T-cell (primary cell): Measurements from ENCODE around the gene ABCA3. TPM values are rescaled to one million over a fixed set of nuclear protein-coding genes. Genes with fewer than 3 reads are reported as not detected.

ENCODE experiments used
- ATAC-seq, 4 experiments: fragments of 200-7000 bp in 3 of 4; fragments of 150-1000 bp in 1 of 4; cut with Tn5 transposase; replicated peaks in 1 of 4; 1 replicate in 3 of 4; 2 replicates in 1 of 4; pipeline ENCODE4 v1.10.0; 2021; ENCODE audit warnings: moderate library complexity in 3 of 4, mild to moderate bottlenecking in 2 of 4, moderate number of reproducible peaks in 1 of 4
- CTCF ChIA-PET, 2 donors: fragments of 300-600 bp; sonication (Branson Sonifier 250); formaldehyde crosslinking; loops; one replicate each; lab custom pipeline; 2022; ENCODE audit warnings: antibody characterized with exemption in 2 of 2; lab: Charles Lee
- POLR2A ChIA-PET, 2 donors: fragments of 300-600 bp; sonication (Branson Sonifier 250); formaldehyde crosslinking; loops; one replicate each; lab custom pipeline; 2022; ENCODE audit warnings: antibody characterized with exemption in 2 of 2; lab: Charles Lee
- DNase-seq, 35 experiments: peaks; one replicate each; pipeline versions ENCODE4 v3.0.0 to v3.0.0-alpha.2; 2013 to 2023
- H3K27ac ChIP-seq: one replicate; pipeline ENCODE4 v1.5.1; 2013; ENCODE audit warnings: low read length
- H3K27me3 ChIP-seq, 2 experiments: replicated peaks in 1 of 2; 1 replicate in 1 of 2; 2 replicates in 1 of 2; pipeline versions ENCODE4 v1.6.1 to v1.7.0; 2013; ENCODE audit warnings: low read length in 1 of 2, mixed read lengths in 1 of 2; ENCODE audit not compliant: control insufficient read depth in 2 of 2, insufficient read depth in 2 of 2; ENCODE audit errors: extremely low read depth in 1 of 2
- H3K36me3 ChIP-seq, 2 donors: 1 replicate in 1 of 2; 2 replicates in 1 of 2; pipeline versions ENCODE4 v1.6.1 to v1.7.0; 2013; ENCODE audit warnings: low read length in 1 of 2; ENCODE audit not compliant: control insufficient read depth in 2 of 2, insufficient read depth in 1 of 2; ENCODE audit errors: extremely low read depth in 1 of 2
- H3K4me1 ChIP-seq, 2 experiments: 1 replicate in 1 of 2; 2 replicates in 1 of 2; pipeline versions ENCODE4 v1.6.1 to v1.7.0; 2013; ENCODE audit warnings: low read length in 2 of 2, mixed read lengths in 1 of 2; ENCODE audit not compliant: insufficient read depth in 2 of 2, control insufficient read depth in 1 of 2; ENCODE audit errors: extremely low read depth in 1 of 2
- H3K4me3 ChIP-seq, 2 donors: 1 replicate in 1 of 2; 2 replicates in 1 of 2; pipeline versions ENCODE4 v1.5.1 to v1.7.0; 2013; ENCODE audit warnings: mild to moderate bottlenecking in 2 of 2, low read length in 1 of 2, moderate library complexity in 1 of 2; ENCODE audit not compliant: control insufficient read depth in 1 of 2; ENCODE audit errors: extremely low read depth in 1 of 2
- H3K9me3 ChIP-seq: 2 replicates; pipeline ENCODE4 v1.7.0; 2013
- H3K27ac Mint-ChIP-seq, 2 donors: one replicate each; pipeline ENCODE4 v1.8.0; 2020 to 2021; ENCODE audit warnings: mild to moderate bottlenecking in 2 of 2, mixed read lengths in 2 of 2
- H3K27me3 Mint-ChIP-seq, 2 donors: one replicate each; pipeline ENCODE4 v1.8.0; 2021 to 2022; ENCODE audit warnings: mixed read lengths in 2 of 2
- H3K36me3 Mint-ChIP-seq: one replicate; pipeline ENCODE4 v1.8.0; 2021; ENCODE audit warnings: mixed read lengths
- H3K4me1 Mint-ChIP-seq, 3 donors: one replicate each; pipeline ENCODE4 v1.8.0; 2020 to 2022; ENCODE audit warnings: mixed read lengths in 3 of 3, mild to moderate bottlenecking in 1 of 3
- H3K4me3 Mint-ChIP-seq, 3 donors: one replicate each; pipeline ENCODE4 v1.8.0; 2020 to 2022; ENCODE audit warnings: mild to moderate bottlenecking in 3 of 3, mixed read lengths in 3 of 3, moderate library complexity in 3 of 3
- H3K9me3 Mint-ChIP-seq, 3 donors: one replicate each; pipeline ENCODE4 v1.8.0; 2020 to 2022; ENCODE audit warnings: mixed read lengths in 3 of 3
- WGBS: methylation state at CpG from one replicate; pipeline ENCODE4 v1.1.5; 2013; ENCODE audit warnings: missing lambda C conversion rate; ENCODE audit not compliant: insufficient coverage; 5-methylcytosine and 5-hydroxymethylcytosine counted together
- total RNA-seq, 35 experiments: library from RNA in 6 of 35; stranded (reverse) in 6 of 35; fragments of 120-200 nt in 1 of 35; gene quantifications; one replicate each; pipeline versions ENCODE4 v1.2.1 to v1.2.4 and lab custom pipeline; 2013 to 2026

ABCA3 gene
- total RNA-seq, 5 donors from 2014 or later (not counting 1 experiment from before 2014, with no cell fraction given): 6.6 to 11.1 (median 9.9) TPM

GRCh38 chr16:2229091-2229490 is 111.4 kb downstream of the ABCA3 start:
- WGBS: 95% methylated on average over 7 of the region's 12 CpGs
- Mint-ChIP-seq H3K4me1 (peaks cover 6 to 25% (median 18%) of the 10 kb centered on the region in 3 donors), H3K36me3 (peaks cover 22% of the 10 kb centered on the region), H3K27me3 (no peaks in the 10 kb centered on the region), H3K9me3 (no peaks in the 10 kb centered on the region), H3K4me3 (no peak overlapping the region), H3K27ac (no peak overlapping the region)
- Histone ChIP-seq H3K9me3 (no peaks in the 10 kb centered on the region), H3K36me3 (peaks cover 31 to 58% of the 10 kb centered on the region in 2 donors), H3K4me1 (peaks cover 3 to 18% of the 10 kb centered on the region in 2 experiments), H3K27ac (no peak overlapping the region), H3K27me3 (peaks cover 0 to 26% of the 10 kb centered on the region in 2 experiments), H3K4me3 (no peak overlapping the region)
- POLR2A ChIA-PET: no interaction called here
- ATAC-seq (no peak), DNase-seq (no peak)
- CTCF ChIA-PET: no interaction called here

GRCh38 chr16:2228161-2228824 is 112.2 kb downstream of the ABCA3 start:
- H3K9me3 Mint-ChIP-seq: no peaks in the 10 kb centered on the region
- no peaks in the 10 kb centered on the region for H3K27me3 Mint-ChIP-seq
- no peak overlapping the region for H3K27ac Mint-ChIP-seq
- no peak overlapping the region for H3K4me3 ChIP-seq
- H3K27me3 ChIP-seq: peaks cover 0 to 27% of the 10 kb centered on the region in 2 experiments
- ChIA-PET CTCF (no interaction called here), POLR2A (no interaction called here)
- ATAC-seq: no peak
- no peak overlapping the region for H3K4me3 Mint-ChIP-seq
- DNase-seq: no peak
- 92% methylated on average over 20 of the region's 25 CpGs for WGBS
- peaks cover 3 to 23% of the 10 kb centered on the region in 2 experiments for H3K4me1 ChIP-seq
- no peak overlapping the region for H3K27ac ChIP-seq
- H3K36me3 ChIP-seq: peaks cover 31 to 51% of the 10 kb centered on the region in 2 donors
- H3K36me3 Mint-ChIP-seq: peaks cover 18% of the 10 kb centered on the region
- H3K9me3 ChIP-seq: no peaks in the 10 kb centered on the region
- peaks cover 6 to 28% (median 20%) of the 10 kb centered on the region in 3 donors for H3K4me1 Mint-ChIP-seq

GRCh38 chr16:2226918-2227317 is 113.6 kb downstream of the ABCA3 start:
- Histone ChIP-seq H3K27ac (no peak overlapping the region), H3K36me3 (peaks cover 21 to 37% of the 10 kb centered on the region in 2 donors), H3K27me3 (peaks cover 0 to 18% of the 10 kb centered on the region in 2 experiments), H3K4me1 (peaks cover 3 to 31% of the 10 kb centered on the region in 2 experiments), H3K9me3 (no peaks in the 10 kb centered on the region), H3K4me3 (no peak overlapping the region)
- Mint-ChIP-seq H3K4me1 (peaks cover 6 to 28% (median 20%) of the 10 kb centered on the region in 3 donors), H3K4me3 (no peak overlapping the region), H3K9me3 (no peaks in the 10 kb centered on the region), H3K36me3 (peaks cover 16% of the 10 kb centered on the region), H3K27ac (no peak overlapping the region), H3K27me3 (no peaks in the 10 kb centered on the region)
- POLR2A ChIA-PET: no interaction called here
- no peak for DNase-seq
- CTCF ChIA-PET: interaction anchor here in 1 of 2 donors (1.2 kb wide), 1 partner anchor 24 kb away, joined by 3 read pairs; the partner anchor contains the start of gene ECI1
- WGBS: 98% methylated on average over 4 of the region's 6 CpGs
- no peak for ATAC-seq

- H3K36me3 Mint-ChIP-seq: peaks cover 10% of the 10 kb centered on the region
- no peak overlapping the region for H3K27ac ChIP-seq
- WGBS: 66% methylated on average over 3 of the region's 9 CpGs
- no peaks in the 10 kb centered on the region for H3K9me3 ChIP-seq
- H3K4me1 Mint-ChIP-seq: peaks cover 6 to 28% (median 20%) of the 10 kb centered on the region in 3 donors
- H3K36me3 ChIP-seq: peaks cover 21 to 32% of the 10 kb centered on the region in 2 donors
- peak overlapping the region; percentile 29 to 49 (median 39) for H3K4me3 Mint-ChIP-seq
- no peak for DNase-seq
- H3K9me3 Mint-ChIP-seq: no peaks in the 10 kb centered on the region
- H3K27me3 ChIP-seq: peaks cover 0 to 14% of the 10 kb centered on the region in 2 experiments
- peaks cover 3 to 31% of the 10 kb centered on the region in 2 experiments for H3K4me1 ChIP-seq
- no peak overlapping the region for H3K27ac Mint-ChIP-seq
- no peaks in the 10 kb centered on the region for H3K27me3 Mint-ChIP-seq
- ChIA-PET CTCF (interaction anchor here in 1 of 2 donors (1.2 kb wide), 1 partner anchor 25 kb away, joined by 3 read pairs; the partner anchor contains the start of gene ECI1), POLR2A (no interaction called here)
- ATAC-seq: no peak
- H3K4me3 ChIP-seq: no peak overlapping the region
Measured at GRCh38 chr16:2226245-2226793, 114.2 kb downstream of the ABCA3 start.

Other genes starting within 250 kb of the ABCA3 start
- gene PKD1, start 204.8 kb downstream of the ABCA3 start, total RNA-seq: 100 to 1,000 TPM in 4 of 5 donors, 10 to 100 TPM in 1; 99.4 to 152 (median 137) TPM
- under 1 TPM in 2 of 5 donors, not detected in 3; 0.19 to 0.66 TPM for gene RAB26, start 192.1 kb downstream of the ABCA3 start, total RNA-seq
- 10 to 100 TPM; 25.6 to 54.3 (median 43.9) TPM for gene TRAF7, start 184.9 kb downstream of the ABCA3 start, total RNA-seq
- under 1 TPM in 2 of 5 donors, not detected in 3; 0.06 to 0.47 TPM for gene CASKIN1, start 144.1 kb downstream of the ABCA3 start, total RNA-seq
- 10 to 100 TPM; 26.2 to 32.5 (median 30.2) TPM for gene MLST8, start 135.3 kb downstream of the ABCA3 start, total RNA-seq
- gene BRICD5, start 129.9 kb downstream of the ABCA3 start, total RNA-seq: 10 to 100 TPM in 3 of 5 donors, 1 to 10 TPM in 2; 6.7 to 27.7 (median 20.4) TPM
- 10 to 100 TPM; 12.7 to 23.1 (median 20.4) TPM for gene PGP, start 125.9 kb downstream of the ABCA3 start, total RNA-seq
- 10 to 100 TPM; 32.8 to 52.0 (median 47.0) TPM for gene E4F1, start 117.1 kb downstream of the ABCA3 start, total RNA-seq
- 1 to 10 TPM in 3 of 5 donors, under 1 TPM in 2; 0.63 to 3.3 (median 1.9) TPM for gene DNASE1L2, start 104.3 kb downstream of the ABCA3 start, total RNA-seq
- gene ECI1, start 89.1 kb downstream of the ABCA3 start, total RNA-seq: 10 to 100 TPM; 17.0 to 40.1 (median 37.7) TPM
- gene RNPS1, start 72.6 kb downstream of the ABCA3 start, total RNA-seq: 100 to 1,000 TPM; 163 to 203 (median 181) TPM
- 1 to 10 TPM; 3.5 to 5.1 (median 4.0) TPM for gene CCNF, start 88.7 kb upstream of the ABCA3 start, total RNA-seq
- 1 to 10 TPM in 2 of 5 donors, under 1 TPM in 3; 0.85 to 1.8 (median 0.93) TPM for gene TEDC2, start 119.4 kb upstream of the ABCA3 start, total RNA-seq
- gene NTN3, start 130.6 kb upstream of the ABCA3 start, total RNA-seq: not detected
- gene TBC1D24, start 134.4 kb upstream of the ABCA3 start, total RNA-seq: 10 to 100 TPM in 3 of 5 donors, 1 to 10 TPM in 2; 8.3 to 22.2 (median 10.7) TPM
- gene ATP6V0C, start 173.2 kb upstream of the ABCA3 start, total RNA-seq: 100 to 1,000 TPM; 122 to 161 (median 128) TPM
- 100 to 1,000 TPM; 104 to 215 (median 122) TPM for gene AMDHD2, start 179.6 kb upstream of the ABCA3 start, total RNA-seq
- gene CEMP1, start 190.7 kb upstream of the ABCA3 start, total RNA-seq: 1 to 10 TPM in 3 of 5 donors, under 1 TPM in 1, not detected in 1; 0.26 to 3.1 (median 1.1) TPM
- gene PDPK1, start 197.3 kb upstream of the ABCA3 start, total RNA-seq: 10 to 100 TPM; 49.8 to 68.4 (median 67.3) TPM